Mammary epithelial cell (primary cell): ENCODE results near the gene PTPRM.

Experiments used
- EZH2 ChIP-seq: IDR thresholded peaks from 2 replicates; pipeline ENCODE4 v1.6.1; 2012; ENCODE audit warnings: low read length, inconsistent platforms, borderline replicate concordance
- TF ChIP-seq, protein P1 (sequence below), 2 donors: IDR thresholded peaks in 1 of 2; conservative IDR thresholded peaks in 1 of 2; 2 replicates each; pipeline ENCODE4 v1.5.1; 2011 to 2012; ENCODE audit warnings: inconsistent platforms in 2 of 2, low read length in 2 of 2, mild to moderate bottlenecking in 2 of 2, control low read depth in 1 of 2, low read depth in 1 of 2; ENCODE audit not compliant: insufficient read depth in 1 of 2; ENCODE audit errors: extremely low read depth in 1 of 2

- TF ChIP-seq, protein P1, sequence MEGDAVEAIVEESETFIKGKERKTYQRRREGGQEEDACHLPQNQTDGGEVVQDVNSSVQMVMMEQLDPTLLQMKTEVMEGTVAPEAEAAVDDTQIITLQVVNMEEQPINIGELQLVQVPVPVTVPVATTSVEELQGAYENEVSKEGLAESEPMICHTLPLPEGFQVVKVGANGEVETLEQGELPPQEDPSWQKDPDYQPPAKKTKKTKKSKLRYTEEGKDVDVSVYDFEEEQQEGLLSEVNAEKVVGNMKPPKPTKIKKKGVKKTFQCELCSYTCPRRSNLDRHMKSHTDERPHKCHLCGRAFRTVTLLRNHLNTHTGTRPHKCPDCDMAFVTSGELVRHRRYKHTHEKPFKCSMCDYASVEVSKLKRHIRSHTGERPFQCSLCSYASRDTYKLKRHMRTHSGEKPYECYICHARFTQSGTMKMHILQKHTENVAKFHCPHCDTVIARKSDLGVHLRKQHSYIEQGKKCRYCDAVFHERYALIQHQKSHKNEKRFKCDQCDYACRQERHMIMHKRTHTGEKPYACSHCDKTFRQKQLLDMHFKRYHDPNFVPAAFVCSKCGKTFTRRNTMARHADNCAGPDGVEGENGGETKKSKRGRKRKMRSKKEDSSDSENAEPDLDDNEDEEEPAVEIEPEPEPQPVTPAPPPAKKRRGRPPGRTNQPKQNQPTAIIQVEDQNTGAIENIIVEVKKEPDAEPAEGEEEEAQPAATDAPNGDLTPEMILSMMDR (conservative IDR thresholded peaks at IDR 0.05 in 1 of 2, IDR thresholded peaks at IDR 0.05 in 1 of 2; ENCODE audit: extremely low read depth in 1 of 2, insufficient read depth in 1 of 2, low read depth in 1 of 2, low read length in 2 of 2): no peak
- no peak for TF ChIP-seq EZH2
Measured at GRCh38 chr18:8277270-8277669, 710.2 kb downstream of the PTPRM start.
